Naive B cell (primary cell): ENCODE results near the gene REV1. TPM values are rescaled to one million over a fixed set of nuclear protein-coding genes. Genes with fewer than 3 reads are reported as not detected.

Experiments
- ATAC-seq, 2 donors: fragments of 150-1000 bp; cut with Tn5 transposase; 2 replicates each; pipeline ENCODE4 v1.10.0; 2021; ENCODE audit warnings: low read depth in 2 of 2, mild to moderate bottlenecking in 2 of 2, moderate library complexity in 2 of 2
- DNase-seq: peaks from one replicate; pipeline ENCODE4 v3.0.0; 2022
- H3K27ac Mint-ChIP-seq, 6 donors: one replicate each; pipeline ENCODE4 v1.8.0; 2020 to 2022; ENCODE audit warnings: mild to moderate bottlenecking in 6 of 6, mixed read lengths in 6 of 6, moderate library complexity in 5 of 6, inconsistent platforms in 2 of 6
- H3K27me3 Mint-ChIP-seq, 3 donors: one replicate each; pipeline ENCODE4 v1.8.0; 2021 to 2022; ENCODE audit warnings: mixed read lengths in 3 of 3, mild to moderate bottlenecking in 1 of 3
- H3K36me3 Mint-ChIP-seq, 2 donors: one replicate each; pipeline ENCODE4 v1.8.0; 2020 to 2022; ENCODE audit warnings: mixed read lengths in 2 of 2, inconsistent platforms in 1 of 2, mild to moderate bottlenecking in 1 of 2
- H3K4me1 Mint-ChIP-seq, 3 donors: one replicate each; pipeline ENCODE4 v1.8.0; 2020 to 2022; ENCODE audit warnings: mixed read lengths in 3 of 3, inconsistent platforms in 1 of 3, mild to moderate bottlenecking in 1 of 3, moderate library complexity in 1 of 3
- H3K4me3 Mint-ChIP-seq, 8 donors: one replicate each; pipeline ENCODE4 v1.8.0; 2020 to 2022; ENCODE audit warnings: mild to moderate bottlenecking in 8 of 8, mixed read lengths in 8 of 8, moderate library complexity in 8 of 8, inconsistent platforms in 2 of 8
- H3K9me3 Mint-ChIP-seq, 7 donors: one replicate each; pipeline ENCODE4 v1.8.0; 2020 to 2022; ENCODE audit warnings: mixed read lengths in 7 of 7, mild to moderate bottlenecking in 5 of 7, inconsistent platforms in 2 of 7, moderate library complexity in 1 of 7
- polyA plus RNA-seq, 6 donors: library from polyadenylated mRNA; unstranded; fragments of 300-500 nt; fragmentation: Illumina TruSeq; gene quantifications; one replicate each; pipeline ENCODE4 v1.2.3, GENCODE V29; 2021; ENCODE audit warnings: low read depth in 6 of 6

Gene REV1
- polyA plus RNA-seq, 6 donors from 2014 or later = 14.7 to 25.8 (median 17.9) TPM

- ATAC-seq = no peak
- peak overlapping the region in 3 of 6 donors; percentile 6 to 47 (median 20) for H3K27ac Mint-ChIP-seq
- H3K9me3 Mint-ChIP-seq = no peaks in the 10 kb centered on the region
- H3K27me3 Mint-ChIP-seq = no peaks in the 10 kb centered on the region
- H3K36me3 Mint-ChIP-seq = peaks cover 8% of the 10 kb centered on the region in 2 donors
- H3K4me3 Mint-ChIP-seq = no peak overlapping the region
- DNase-seq = no peak
- no peaks in the 10 kb centered on the region for H3K4me1 Mint-ChIP-seq
Measured at GRCh38 chr2:99403524-99403923, 86.3 kb downstream of the REV1 start.

GRCh38 chr2:99403084-99403483 lies 86.7 kb downstream of the REV1 start:
- Mint-ChIP-seq H3K4me3 (no peak overlapping the region), H3K27me3 (no peaks in the 10 kb centered on the region), H3K4me1 (no peaks in the 10 kb centered on the region), H3K27ac (peak overlapping the region in 3 of 6 donors; percentile 6 to 25 (median 20)), H3K36me3 (peaks cover 11 to 12% of the 10 kb centered on the region in 2 donors), H3K9me3 (no peaks in the 10 kb centered on the region)
- ATAC-seq (no peak), DNase-seq (no peak)

GRCh38 chr2:99401841-99402240 lies 88.0 kb downstream of the REV1 start:
- peaks cover 18 to 20% of the 10 kb centered on the region in 2 donors for H3K36me3 Mint-ChIP-seq
- H3K9me3 Mint-ChIP-seq = no peaks in the 10 kb centered on the region
- no peaks in the 10 kb centered on the region for H3K27me3 Mint-ChIP-seq
- H3K4me1 Mint-ChIP-seq = no peaks in the 10 kb centered on the region
- peak overlapping the region in 4 of 6 donors; percentile 6 to 33 (median 24) for H3K27ac Mint-ChIP-seq
- H3K4me3 Mint-ChIP-seq = no peak overlapping the region
- DNase-seq (no peak), ATAC-seq (no peak)

GRCh38 chr2:99399795-99400194 lies 90.0 kb downstream of the REV1 start:
- no peaks in the 10 kb centered on the region for H3K4me1 Mint-ChIP-seq
- ATAC-seq (no peak), DNase-seq (no peak)
- H3K27me3 Mint-ChIP-seq = no peaks in the 10 kb centered on the region
- no peaks in the 10 kb centered on the region for H3K9me3 Mint-ChIP-seq
- no peak overlapping the region for H3K4me3 Mint-ChIP-seq
- no peak overlapping the region for H3K27ac Mint-ChIP-seq
- H3K36me3 Mint-ChIP-seq = peaks cover 27 to 29% of the 10 kb centered on the region in 2 donors

GRCh38 chr2:99399063-99399462 lies 90.8 kb downstream of the REV1 start:
- Mint-ChIP-seq H3K27ac (peak overlapping the region in 2 of 6 donors; percentile 36 to 47), H3K9me3 (no peaks in the 10 kb centered on the region)
- ATAC-seq = no peak

GRCh38 chr2:99398303-99398702 lies 91.5 kb downstream of the REV1 start:
- H3K4me3 Mint-ChIP-seq = no peak overlapping the region
- H3K27me3 Mint-ChIP-seq = no peaks in the 10 kb centered on the region
- no peaks in the 10 kb centered on the region for H3K4me1 Mint-ChIP-seq
- no peaks in the 10 kb centered on the region for H3K9me3 Mint-ChIP-seq
- peak overlapping the region in 4 of 6 donors; percentile 24 to 97 (median 36) for H3K27ac Mint-ChIP-seq
- peaks cover 27 to 29% of the 10 kb centered on the region in 2 donors for H3K36me3 Mint-ChIP-seq
- ATAC-seq (no peak), DNase-seq (no peak)

More at GRCh38 chr2:99399063-99399462, 90.8 kb downstream of the REV1 start:
- no peak for DNase-seq
- Mint-ChIP-seq H3K4me1 (no peaks in the 10 kb centered on the region), H3K27me3 (no peaks in the 10 kb centered on the region), H3K36me3 (peaks cover 27 to 29% of the 10 kb centered on the region in 2 donors), H3K4me3 (no peak overlapping the region)

- Mint-ChIP-seq H3K27ac (peak overlapping the region in 4 of 6 donors; percentile 44 to 97 (median 58)), H3K4me1 (no peaks in the 10 kb centered on the region), H3K4me3 (no peak overlapping the region)
Measured at GRCh38 chr2:99397266-99397920, 92.4 kb downstream of the REV1 start.

GRCh38 chr2:99395589-99396130 lies 94.2 kb downstream of the REV1 start:
- no peak for ATAC-seq
- no peaks in the 10 kb centered on the region for H3K9me3 Mint-ChIP-seq
- no peak for DNase-seq
- no peak overlapping the region for H3K4me3 Mint-ChIP-seq
- H3K4me1 Mint-ChIP-seq = no peaks in the 10 kb centered on the region
- peak overlapping the region in 3 of 6 donors; percentile 46 to 61 (median 58) for H3K27ac Mint-ChIP-seq
- peaks cover 34 to 36% of the 10 kb centered on the region in 2 donors for H3K36me3 Mint-ChIP-seq
- H3K27me3 Mint-ChIP-seq = no peaks in the 10 kb centered on the region

More at GRCh38 chr2:99397266-99397920, 92.4 kb downstream of the REV1 start:
- DNase-seq (no peak), ATAC-seq (no peak)
- peaks cover 27 to 29% of the 10 kb centered on the region in 2 donors for H3K36me3 Mint-ChIP-seq
- H3K27me3 Mint-ChIP-seq = no peaks in the 10 kb centered on the region
- H3K9me3 Mint-ChIP-seq = no peaks in the 10 kb centered on the region

- no peak for DNase-seq
- peaks cover 0 to 11% (median 0%) of the 10 kb centered on the region in 3 donors for H3K4me1 Mint-ChIP-seq
- peaks cover 15 to 24% of the 10 kb centered on the region in 2 donors for H3K36me3 Mint-ChIP-seq
- no peak overlapping the region for H3K27ac Mint-ChIP-seq
- no peak overlapping the region for H3K4me3 Mint-ChIP-seq
- no peaks in the 10 kb centered on the region for H3K27me3 Mint-ChIP-seq
- no peak for ATAC-seq
- no peaks in the 10 kb centered on the region for H3K9me3 Mint-ChIP-seq
Measured at GRCh38 chr2:99389946-99390345, 99.9 kb downstream of the REV1 start.

GRCh38 chr2:99389371-99389770 lies 100.4 kb downstream of the REV1 start:
- H3K36me3 Mint-ChIP-seq = peaks cover 19 to 30% of the 10 kb centered on the region in 2 donors
- no peak overlapping the region for H3K27ac Mint-ChIP-seq
- peaks cover 0 to 11% (median 0%) of the 10 kb centered on the region in 3 donors for H3K4me1 Mint-ChIP-seq
- ATAC-seq = no peak
- H3K9me3 Mint-ChIP-seq = no peaks in the 10 kb centered on the region
- no peak overlapping the region for H3K4me3 Mint-ChIP-seq
- no peaks in the 10 kb centered on the region for H3K27me3 Mint-ChIP-seq
- no peak for DNase-seq

GRCh38 chr2:99388892-99389291 lies 100.9 kb downstream of the REV1 start:
- no peak for DNase-seq
- H3K27ac Mint-ChIP-seq = no peak overlapping the region
- H3K36me3 Mint-ChIP-seq = peaks cover 21 to 34% of the 10 kb centered on the region in 2 donors
- no peak overlapping the region for H3K4me3 Mint-ChIP-seq
- ATAC-seq = no peak
- H3K9me3 Mint-ChIP-seq = no peaks in the 10 kb centered on the region
- H3K4me1 Mint-ChIP-seq = peaks cover 0 to 11% (median 0%) of the 10 kb centered on the region in 3 donors
- no peaks in the 10 kb centered on the region for H3K27me3 Mint-ChIP-seq

GRCh38 chr2:99386011-99386410 lies 103.8 kb downstream of the REV1 start:
- ATAC-seq = no peak
- Mint-ChIP-seq H3K36me3 (peaks cover 27 to 44% of the 10 kb centered on the region in 2 donors), H3K4me3 (no peak overlapping the region)

GRCh38 chr2:99382143-99382542 lies 107.7 kb downstream of the REV1 start:
- Mint-ChIP-seq H3K36me3 (peaks cover 35 to 50% of the 10 kb centered on the region in 2 donors), H3K9me3 (no peaks in the 10 kb centered on the region), H3K27ac (peak overlapping the region in 1 of 6 donors; percentile 7), H3K4me1 (peaks cover 0 to 8% (median 0%) of the 10 kb centered on the region in 3 donors), H3K4me3 (no peak overlapping the region), H3K27me3 (no peaks in the 10 kb centered on the region)
- ATAC-seq (no peak), DNase-seq (no peak)

More at GRCh38 chr2:99386011-99386410, 103.8 kb downstream of the REV1 start:
- H3K4me1 Mint-ChIP-seq = peaks cover 0 to 11% (median 0%) of the 10 kb centered on the region in 3 donors
- no peaks in the 10 kb centered on the region for H3K27me3 Mint-ChIP-seq
- no peaks in the 10 kb centered on the region for H3K9me3 Mint-ChIP-seq
- DNase-seq = no peak
- H3K27ac Mint-ChIP-seq = peak overlapping the region in 3 of 6 donors; percentile 48 to 75 (median 65)
